GM12892 (cell line): ENCODE results near the gene SIK3.

Source experiments
- POLR2A ChIP-seq: IDR thresholded peaks from 2 replicates; pipeline ENCODE4 v1.6.1; 2011; ENCODE audit warnings: low read depth, low read length, control low read depth
- POLR2AphosphoS5 ChIP-seq: IDR thresholded peaks from 2 replicates; pipeline ENCODE4 v1.6.1; 2011; ENCODE audit warnings: low read depth, low read length, control low read depth
- TAF1 ChIP-seq: IDR thresholded peaks from 2 replicates; pipeline ENCODE4 v1.6.1; 2011; ENCODE audit warnings: low read depth, mild to moderate bottlenecking, control low read depth, low read length, borderline replicate concordance

- TF ChIP-seq POLR2AphosphoS5 (no peak), TAF1 (no peak), POLR2A (no peak)
Observed at GRCh38 chr11:116935514-116935913, 162.7 kb downstream of the SIK3 start.
